ENCODE measurements around the gene LCN10.

Gene LCN10

DNA sequence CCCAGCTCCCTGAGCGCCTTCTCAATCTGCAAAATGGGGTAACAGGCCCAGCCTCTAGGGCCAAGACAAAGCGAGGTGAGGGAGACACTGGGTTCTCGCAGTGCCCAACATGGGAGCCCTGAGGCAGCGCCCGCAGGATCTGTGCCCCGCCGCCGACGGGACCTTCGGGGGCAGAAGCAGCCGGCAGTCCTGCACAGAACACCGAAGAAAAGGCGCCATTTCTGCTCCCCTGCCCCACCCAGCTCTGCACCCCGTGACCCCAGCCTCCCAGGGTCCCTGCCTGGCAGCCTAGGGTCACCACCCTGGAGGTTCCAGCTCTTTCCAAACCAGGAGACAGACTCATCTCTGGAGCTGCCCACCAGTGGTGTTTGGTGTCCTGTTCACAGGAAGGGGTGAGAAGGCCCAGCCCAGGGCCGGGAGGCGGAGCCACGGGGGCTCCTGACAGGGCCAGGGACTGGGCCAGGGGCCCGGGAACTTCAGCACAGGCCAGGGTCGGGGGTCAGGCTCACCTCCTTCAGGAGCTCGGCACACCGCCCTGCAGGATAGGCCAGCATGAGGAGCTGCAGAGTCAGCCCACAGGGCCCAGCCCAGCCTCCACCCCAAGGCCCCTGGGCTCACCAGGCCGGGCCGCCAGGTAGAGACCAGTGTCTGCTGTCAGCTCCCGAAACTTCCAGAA is 12.0 kb upstream of the LCN10 start:
- no peak for DNase-seq

DNA sequence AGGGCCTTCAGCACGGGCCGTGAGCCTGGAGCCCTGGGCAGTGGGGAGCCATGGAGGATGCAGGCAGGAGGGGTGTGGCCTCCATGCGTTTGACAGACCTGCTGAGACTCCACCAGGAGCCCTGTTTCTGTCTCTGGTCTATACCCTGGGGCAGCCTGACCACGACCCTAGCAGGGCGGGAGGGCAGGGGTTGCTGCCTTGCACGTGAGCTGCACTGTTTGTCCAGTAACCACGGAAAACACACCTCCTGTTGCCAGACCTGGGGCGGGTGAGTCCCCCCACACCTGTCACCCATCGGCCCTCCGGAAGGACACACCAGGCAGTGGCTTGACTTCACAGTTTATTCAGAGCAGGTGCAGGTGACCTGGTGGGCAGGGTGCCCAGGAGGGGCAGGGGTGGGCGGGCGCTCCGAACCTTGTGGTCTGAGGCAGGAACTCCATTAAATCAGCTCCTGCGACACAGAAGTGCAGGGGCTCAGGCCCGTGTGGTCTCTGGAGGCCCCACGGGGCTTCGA is 11.4 kb upstream of the LCN10 start:
- DNase-seq: no peak

DNA sequence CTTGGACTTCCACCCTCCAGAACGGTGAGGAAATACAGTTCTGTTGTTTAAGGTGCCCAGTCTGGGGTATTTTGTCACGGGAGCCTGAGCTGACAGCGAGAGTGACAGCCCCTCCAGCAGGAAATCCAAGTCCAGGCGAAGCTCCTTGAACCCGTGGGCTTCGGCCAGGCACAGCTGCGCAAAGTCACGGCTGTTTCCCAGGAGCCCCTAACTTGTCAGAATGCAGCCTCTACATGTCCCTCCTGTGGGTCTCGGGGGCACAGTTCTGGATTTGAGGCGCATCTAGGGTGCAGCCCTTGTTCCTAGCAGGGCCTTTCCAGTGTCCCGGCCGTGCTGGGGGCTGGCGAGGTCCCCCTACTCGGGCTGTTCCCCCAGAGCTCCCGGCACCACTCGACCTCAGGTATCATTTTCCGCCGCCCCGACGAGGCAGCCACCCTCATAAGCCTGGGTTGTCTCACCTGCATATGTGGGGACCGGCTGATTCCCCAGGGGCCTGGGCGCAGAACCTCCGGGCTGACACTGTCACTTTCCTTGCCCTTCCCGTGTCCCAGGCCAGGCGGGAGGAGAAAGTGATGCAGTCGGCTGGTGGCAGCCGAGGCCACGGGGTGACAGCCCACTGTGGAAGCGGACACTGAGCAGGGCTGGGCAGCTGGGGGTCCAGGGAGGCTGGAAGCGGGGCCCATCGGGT is 10.8 kb upstream of the LCN10 start:
- DNase-seq: no peak

DNA sequence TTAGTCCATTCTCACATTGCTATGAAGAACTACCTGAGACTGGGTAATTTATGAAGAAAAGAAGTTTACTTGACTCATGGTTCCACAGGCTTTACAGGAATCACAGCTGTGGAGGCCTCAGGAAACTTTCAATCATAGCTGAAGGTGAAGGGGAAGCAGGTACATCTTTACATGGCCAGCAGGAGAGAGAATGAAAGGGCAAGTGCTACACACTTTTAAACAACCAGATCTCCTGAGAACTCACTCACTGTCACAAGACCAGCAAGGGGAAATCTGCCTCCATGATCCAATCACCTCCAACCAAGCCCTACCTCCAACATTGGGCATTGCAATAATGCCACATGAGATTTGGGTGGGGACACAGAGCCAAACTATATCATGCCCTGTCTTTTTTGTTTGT is 9.1 kb upstream of the LCN10 start:
- DNase-seq: no peak

DNA sequence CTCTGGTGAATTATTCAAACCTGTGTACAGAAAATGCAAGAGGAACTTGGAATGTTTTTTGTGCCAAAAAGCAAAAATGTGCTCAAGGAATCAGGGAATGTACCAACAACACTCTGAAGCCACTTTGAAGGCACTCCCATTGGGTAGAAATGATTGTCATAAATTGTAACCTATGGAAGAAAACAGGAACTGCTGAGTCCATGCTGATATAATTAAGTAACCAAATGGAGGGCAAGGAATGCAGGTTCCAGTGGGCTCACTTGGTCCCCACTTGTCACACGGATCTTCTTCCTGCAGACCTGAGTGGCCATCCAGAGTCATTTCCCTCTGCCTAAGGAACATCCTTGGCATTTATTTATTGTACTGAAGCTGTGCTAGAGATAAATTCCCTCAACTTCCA is 8.5 kb upstream of the LCN10 start:
- no peak for DNase-seq

DNA sequence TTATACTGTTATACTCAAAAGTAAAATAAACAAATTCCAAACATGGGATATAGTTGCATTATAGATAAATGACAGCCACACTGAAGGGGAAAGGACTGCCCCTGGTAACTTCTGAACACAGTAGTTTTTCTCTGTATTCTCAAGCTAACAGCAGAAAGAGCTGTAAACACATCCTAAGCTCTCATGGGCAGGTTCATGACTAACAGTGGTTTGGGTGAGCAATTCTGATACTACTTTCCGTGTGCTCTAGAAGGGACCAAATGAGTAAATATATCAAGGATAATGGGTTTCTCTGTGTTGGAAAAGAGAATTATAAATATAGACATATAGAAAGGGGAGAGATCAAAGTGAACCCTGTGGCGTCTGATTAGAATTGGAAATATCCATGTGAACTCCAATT is 7.8 kb upstream of the LCN10 start:
- DNase-seq: no peak

DNA sequence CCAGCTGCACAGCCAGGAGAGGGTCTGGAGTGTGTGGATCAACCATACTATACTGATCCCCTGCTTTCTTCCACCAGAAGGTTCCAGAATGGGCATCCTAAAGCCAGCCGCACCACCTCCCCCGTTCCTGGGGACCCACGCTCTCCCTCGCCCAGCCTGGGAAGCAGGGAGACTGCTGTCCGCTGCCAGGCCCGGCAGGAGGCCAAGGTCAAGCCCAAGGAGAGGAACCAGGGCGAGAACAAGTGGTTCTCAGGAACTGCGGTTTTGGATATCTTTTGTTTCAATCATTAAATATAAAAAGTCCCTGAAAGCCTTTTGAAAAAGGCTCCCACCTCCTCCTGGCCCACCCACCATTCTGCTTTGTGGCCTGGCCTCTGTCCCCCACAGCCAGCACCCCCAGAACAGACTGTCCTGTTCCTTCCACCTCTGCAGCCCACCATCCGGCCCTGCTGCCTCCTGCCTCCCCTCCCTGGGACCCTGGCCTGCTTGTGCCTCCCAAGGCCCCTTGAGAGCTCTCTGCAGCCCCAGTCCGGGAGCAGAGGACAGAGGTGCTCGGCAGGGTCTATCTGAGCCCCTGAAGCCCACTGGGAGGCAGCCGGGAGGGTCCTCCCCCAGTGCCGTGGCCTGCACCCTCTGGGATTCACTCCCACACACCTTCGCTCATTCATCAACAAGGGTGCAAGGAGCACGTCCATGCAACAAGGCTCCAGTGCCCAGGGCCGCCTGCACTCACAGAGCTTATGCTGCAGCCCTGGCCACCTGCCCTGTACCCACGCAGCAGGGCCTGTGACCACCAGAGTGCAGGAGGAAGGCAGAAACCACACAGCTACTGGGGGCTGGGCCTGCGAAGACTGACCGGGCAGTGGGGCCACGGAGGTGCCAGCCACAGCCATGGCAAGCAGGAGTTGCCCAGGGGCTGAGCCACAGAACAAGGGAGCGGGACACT is 6.2 kb upstream of the LCN10 start:
- DNase-seq: no peak

DNA sequence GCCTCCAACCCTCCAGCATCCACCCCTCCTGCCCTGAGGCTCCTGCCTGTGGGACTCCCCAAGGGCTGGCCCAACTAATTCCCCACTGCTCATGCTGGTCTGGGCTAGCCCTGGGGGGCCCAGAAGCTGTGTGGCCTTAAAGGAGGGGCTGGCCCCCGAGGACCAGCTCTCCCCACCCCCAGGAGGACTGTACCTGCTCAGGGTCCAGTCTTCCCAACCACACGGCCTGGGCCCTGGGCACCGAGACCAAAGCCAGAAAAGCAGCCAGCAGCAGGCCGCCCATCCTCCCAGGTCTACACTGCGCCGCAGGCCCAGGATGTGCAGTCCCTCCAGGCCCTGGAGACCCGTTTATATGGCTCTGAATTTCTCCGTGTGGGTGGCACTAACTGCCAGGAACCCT is 5.5 kb upstream of the LCN10 start, which contains the start of gene LCN6:
LCN6 (minus strand) TSS at position 325 of the 400 bp plus-strand sequence; CDS start at position 283, 42 bp downstream.
- no peak for DNase-seq

DNA sequence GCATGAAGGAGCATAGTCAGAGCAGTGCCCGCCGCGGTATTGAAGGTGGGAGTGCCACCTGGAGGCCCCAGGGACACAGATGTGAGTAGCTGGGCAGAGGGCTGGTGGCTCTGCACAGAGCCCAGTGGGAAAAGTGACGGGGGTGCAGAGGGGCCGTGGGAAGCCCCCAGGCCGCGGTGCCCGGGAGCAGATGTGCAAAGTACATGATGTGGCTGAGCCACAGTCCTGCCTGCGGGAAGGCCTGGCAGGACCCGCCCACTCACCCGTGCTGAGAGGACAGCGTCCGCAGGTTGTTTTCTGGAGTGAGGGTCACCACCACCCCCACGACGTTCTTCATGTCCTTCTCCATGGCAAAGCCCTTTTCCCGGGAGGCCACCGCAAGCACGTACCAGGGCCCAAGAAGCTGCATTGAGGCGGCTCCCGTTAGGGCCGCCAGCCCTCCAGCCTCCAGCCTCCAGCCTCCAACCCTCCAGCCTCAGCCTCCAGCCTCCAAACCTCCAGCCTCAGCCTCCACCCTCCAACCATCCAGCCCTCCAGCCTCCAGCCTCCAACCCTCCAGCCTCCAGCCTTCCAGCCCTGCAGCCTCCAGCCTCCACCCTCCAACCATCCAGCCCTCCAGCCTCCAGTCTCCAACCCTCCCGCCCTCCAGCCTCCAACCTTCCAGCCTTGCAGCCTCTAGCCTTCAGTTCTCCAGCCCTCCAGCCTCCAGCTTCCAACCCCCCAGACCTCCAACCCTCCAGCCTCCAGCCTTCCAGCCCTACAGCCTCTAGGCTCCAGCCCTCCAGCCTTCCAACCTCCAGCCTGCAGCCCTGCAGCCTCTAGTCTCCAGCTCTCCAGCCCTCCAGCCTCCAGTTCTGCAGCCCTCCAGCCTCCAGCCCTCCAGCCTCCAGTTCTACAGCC is 4.7 kb upstream of the LCN10 start:
- DNase-seq: no peak

DNA sequence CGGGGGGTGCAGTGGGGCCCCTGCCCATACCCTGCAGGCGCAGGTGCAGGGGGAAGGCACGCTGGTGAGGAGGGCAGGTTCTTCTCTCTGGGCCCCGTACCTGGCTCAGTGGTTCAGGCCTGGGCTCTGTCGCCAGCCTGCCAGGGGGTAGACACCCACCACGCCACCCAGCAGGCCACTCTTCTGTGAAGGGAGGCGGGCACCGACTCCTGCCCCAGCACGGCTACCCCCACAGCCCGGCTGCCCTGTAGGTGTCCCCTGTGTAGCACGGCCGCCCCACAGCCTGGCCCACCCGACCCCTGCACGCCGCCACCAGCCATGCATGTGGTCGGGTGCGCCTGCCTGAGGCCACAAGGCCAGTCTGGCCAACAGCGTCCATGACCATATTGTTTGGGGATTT is 3.9 kb upstream of the LCN10 start:
- no peak for DNase-seq

DNA sequence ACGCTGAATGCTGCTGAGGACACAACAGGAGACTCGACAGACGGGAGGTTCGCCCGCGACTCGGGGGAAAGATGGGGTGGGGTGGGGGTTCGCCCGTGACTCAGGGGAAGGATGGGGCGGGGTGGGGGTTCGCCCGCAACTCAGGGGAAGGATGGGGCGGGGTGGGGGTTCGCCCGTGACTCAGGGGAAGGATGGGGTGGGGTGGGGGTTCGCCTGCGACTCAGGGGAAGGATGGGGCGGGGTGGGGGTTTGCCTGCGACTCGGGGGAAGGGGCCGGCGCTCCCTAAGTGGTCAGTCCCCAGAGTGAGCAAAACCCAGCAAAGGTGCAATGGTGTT is 3.4 kb upstream of the LCN10 start:
- no peak for DNase-seq

DNA sequence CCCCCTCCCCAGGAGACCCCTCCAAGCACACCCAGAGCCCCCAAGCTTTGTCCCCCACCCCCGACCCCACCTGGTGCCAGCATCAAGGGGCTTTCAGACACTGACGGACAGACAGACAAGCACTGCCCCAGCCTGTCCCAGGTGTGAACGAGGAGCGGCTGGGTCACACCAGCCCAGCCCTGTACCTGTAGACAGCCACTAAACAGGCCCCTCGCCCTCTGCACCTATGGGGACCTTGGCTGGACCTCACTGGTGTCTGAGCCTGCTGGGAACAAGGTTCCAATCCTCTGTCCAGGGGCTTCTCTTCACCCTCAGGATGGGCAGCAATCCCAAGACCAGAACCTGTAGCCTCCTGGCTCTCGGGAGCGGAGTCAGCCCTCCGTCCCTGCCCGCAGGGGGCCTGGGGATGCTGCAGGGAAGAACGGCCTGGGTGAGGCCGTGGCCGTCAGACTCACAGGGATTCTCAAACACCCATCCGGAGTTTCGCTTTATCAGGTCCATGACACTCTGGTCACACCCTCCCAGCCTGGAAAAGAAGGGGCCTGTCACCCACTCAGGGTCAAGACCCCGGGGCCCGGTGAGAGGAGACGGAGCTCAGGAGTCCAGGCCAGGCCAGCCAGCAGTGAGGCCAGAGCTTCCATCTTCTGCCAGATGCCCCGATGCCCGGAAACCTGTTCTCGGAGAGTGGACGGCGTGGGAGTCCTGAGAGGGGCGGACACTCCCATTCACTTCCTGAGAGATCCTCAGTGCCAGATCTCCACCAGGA is 2.8 kb upstream of the LCN10 start:
- DNase-seq: no peak

DNA sequence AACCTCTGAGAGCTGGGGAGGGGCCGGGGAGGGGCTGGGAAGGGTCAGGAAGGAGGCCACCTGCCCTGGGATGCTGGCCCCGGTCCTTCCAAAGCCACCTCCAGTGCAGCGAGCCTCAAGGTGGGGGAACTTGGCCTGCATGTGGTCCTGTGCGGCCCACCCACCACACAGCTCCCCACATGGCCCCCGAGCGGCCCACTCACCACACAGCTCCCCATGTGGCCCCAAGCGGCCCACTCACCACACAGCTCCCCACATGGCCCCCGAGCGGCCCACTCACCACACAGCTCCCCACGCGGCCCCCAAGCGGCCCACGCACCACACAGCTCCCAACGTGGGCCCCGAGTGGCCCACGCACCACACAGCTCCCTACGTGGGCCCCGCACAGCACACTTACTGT is 2.0 kb upstream of the LCN10 start:
- no peak for DNase-seq

DNA sequence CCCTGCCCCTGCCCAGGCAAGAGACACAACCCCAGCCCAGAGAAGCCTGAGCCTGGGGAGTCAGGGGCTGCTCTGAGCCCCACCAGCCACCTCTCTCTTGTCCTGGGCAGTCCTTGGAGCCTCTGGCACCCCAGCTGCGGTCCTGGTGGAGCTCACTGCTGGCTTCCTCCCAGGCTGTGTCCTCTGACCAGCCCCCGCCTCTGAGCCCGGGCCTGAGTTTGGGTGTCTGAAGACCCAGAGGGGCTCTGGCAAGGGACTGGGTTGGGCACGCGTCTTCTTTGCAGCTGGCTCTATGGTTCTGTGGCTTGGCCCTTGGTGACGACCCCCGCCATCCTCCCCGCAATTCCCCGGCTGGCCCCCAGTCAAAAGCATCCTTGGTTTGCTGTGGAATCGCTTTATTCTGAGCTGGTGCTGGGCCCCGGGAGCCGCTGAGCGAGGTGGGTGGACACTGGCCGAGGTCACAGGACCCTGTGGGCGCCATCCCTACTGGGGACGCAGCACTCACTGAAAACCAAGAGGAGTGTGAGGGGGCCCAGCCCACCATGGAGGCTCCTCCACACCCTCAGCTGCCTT is 985 bp upstream of the LCN10 start:
- no peak for DNase-seq

DNA sequence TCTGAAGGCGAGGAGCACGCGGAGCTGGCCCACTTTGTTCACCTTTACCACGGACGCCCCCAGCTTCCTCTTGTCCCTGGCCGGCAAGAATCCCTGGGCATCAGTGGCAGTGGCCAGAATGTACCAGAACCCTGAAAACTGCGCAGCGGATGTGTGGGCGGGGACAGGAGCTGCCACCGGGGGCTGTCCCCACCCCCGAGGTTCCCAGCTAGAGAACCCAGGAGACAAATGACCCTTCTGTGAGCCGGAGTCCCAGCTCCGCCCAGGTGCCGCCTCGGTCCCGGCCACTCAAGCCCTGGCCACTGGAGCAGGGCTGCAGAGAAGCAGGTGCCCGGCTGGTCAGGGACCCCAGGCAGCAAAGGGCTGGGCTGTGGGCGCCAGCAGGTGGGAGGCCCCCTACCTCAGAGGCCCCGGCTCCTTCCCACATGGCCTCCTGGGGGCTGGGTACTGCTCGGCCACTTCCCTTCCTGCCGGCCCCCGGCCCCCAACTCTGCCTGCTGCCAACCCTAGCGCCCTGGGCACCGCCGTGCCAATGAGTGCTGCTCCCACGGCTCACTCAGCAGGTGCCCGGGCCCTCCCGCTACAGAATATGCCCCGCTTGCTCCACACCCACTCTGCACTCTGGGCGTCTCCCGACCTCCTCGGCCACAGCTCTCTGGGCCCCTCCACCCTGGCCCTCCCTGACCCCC is 713 bp downstream of the LCN10 start:
- DNase-seq: no peak

DNA sequence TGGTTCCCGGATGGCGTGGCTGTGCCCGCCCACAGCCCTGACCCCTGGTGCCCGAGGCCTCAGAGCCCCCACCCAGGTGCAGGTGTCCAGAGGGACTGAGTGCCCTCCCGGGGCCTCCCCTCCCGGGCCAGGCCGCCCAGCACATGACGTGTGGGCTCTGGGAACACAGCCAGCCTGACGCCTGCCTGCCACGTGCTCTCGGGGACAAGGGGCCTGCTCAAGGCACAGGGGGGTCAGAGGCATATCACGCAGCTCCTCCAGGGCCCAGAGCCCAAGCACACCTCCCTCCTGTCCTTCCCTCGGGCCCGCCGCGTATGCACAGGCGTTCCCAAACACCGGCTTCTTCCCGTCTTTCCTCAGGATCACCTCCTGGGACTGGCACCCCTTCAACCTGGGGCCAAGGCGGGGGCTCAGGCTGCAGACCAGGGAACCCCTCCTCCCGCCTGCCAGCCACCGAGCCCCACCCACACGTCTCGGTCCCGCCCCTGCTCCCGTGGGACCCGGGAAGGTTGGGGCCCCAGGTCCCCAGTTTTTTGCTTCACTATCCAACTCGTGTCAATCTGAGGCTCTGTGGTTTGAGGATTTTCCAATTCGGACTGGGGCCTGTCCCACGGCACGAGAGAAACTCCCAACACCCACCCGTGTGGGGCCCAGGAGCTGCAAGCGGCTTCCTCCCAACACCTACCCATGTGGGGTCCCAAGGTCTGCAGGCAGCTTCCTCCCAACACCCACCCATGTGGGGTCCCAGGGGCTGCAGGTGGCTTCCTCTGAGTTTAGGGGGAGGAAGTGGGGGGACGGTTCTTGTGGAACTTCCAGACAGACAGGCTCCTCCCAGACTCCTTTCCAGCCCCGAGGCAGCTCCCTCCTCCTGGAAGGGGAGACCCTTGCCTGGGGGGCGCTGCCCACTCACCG is 1.5 kb downstream of the LCN10 start:
- DNase-seq: no peak

DNA sequence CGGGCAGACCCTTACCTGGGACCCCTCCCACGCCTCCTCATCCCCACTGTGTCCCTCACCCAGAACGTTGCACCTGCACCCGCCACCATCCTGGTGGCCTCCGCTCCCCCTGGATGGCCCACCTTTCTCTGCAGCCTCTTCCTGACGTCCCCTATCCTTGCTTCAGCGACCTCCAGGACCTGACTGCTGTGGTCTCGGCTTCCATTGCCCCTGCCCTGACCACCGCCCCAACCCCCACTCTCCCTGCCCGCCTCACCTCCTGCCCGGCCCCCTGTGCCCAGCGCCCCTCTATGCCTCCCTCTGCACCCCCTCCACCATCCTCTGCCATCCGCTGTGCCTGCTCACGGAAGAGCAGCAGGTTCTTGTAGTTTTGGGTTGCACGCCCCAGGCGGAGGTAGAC is 2.2 kb downstream of the LCN10 start:
- no peak for DNase-seq

DNA sequence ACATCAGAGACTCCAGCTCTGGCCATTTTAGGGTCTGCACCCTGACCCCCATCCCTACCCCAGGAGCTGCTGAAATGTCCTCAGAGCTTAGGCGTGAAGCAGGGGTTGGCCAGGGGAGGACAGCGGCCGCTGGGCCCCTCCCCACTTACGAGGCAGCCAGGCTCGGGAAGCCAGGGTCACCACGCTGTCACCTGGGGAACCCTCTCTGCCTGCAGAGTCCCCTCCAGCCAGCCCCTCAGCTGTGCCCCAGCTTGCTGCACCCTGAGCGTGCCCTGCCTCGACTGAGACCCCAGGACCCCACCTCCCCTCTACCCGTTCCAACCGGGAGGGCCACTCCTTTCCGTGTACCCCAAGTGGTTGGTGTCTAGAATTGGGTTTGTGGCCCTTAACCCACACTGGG is 2.7 kb downstream of the LCN10 start:
- no peak for DNase-seq

DNA sequence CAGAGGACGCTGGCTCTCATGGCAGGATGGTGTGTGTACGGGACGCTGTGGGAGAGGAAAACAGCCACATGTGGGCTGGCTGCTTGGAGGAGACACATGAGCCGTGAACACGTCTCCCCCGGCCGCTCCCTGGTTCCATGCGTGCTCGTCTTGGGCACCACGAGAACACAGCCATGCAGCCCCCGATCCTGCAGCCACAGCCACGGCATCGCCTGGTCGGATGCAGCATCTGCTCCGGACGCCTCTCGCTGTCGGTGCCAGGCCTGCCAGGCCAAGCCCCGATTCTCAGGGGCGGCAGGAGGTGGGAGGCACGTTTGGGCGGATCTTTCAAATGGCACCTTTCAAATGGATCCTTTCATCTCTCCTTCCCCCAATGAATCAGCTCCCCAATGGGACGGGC is 3.2 kb downstream of the LCN10 start:
- no peak for DNase-seq

Data from fibroblast of skin of back (primary cell).